GM18505 (cell line): ENCODE measurements around the gene KRTAP2-4.
"Not testable (repeated sequence)": the region's sequence is repeated elsewhere in the genome, so short reads cannot be mapped to it uniquely, and the experiment has no call there.

ENCODE experiments used
- ATAC-seq: cut with Tn5 transposase; IDR thresholded peaks from one replicate; pipeline ENCODE4 v1.9.1; 2021; ENCODE audit not compliant: unreplicated experiment
- POLR2A ChIP-seq: IDR thresholded peaks from 4 replicates; pipeline ENCODE4 v1.6.1; 2011; ENCODE audit warnings: borderline replicate concordance; ENCODE audit not compliant: insufficient read depth, insufficient read length; ENCODE audit errors: extremely low read depth

The KRTAP2-4 gene

GRCh38 chr17:41082626-41083025 is 16.9 kb upstream of the KRTAP2-4 start:
- no peak for ATAC-seq
- no peak for TF ChIP-seq POLR2A

GRCh38 chr17:41076788-41077187 is 11.1 kb upstream of the KRTAP2-4 start:
- no peak for TF ChIP-seq POLR2A
- ATAC-seq = no peak

GRCh38 chr17:41073676-41074075 is 8.0 kb upstream of the KRTAP2-4 start:
- TF ChIP-seq POLR2A = no peak
- ATAC-seq = no peak

- no peak for TF ChIP-seq POLR2A
- no peak for ATAC-seq
These were observed 6.1 kb upstream of the KRTAP2-4 start for GRCh38 chr17:41071606-41072360.

- ATAC-seq = no peak
- TF ChIP-seq POLR2A = no peak
These were observed 3.4 kb upstream of the KRTAP2-4 start for GRCh38 chr17:41069031-41069430.

- ATAC-seq = no peak
These were observed 1.6 kb upstream of the KRTAP2-4 start for GRCh38 chr17:41067281-41067680.

GRCh38 chr17:41065016-41065689 is 526 bp downstream of the KRTAP2-4 start:
- ATAC-seq = not testable (repeated sequence)

More at GRCh38 chr17:41067281-41067680, 1.6 kb upstream of the KRTAP2-4 start:
- TF ChIP-seq POLR2A = no peak

GRCh38 chr17:41064301-41064700 is 1.4 kb downstream of the KRTAP2-4 start:
- ATAC-seq = no peak
- TF ChIP-seq POLR2A = no peak

- no peak for TF ChIP-seq POLR2A
- ATAC-seq = no peak
These were observed 2.2 kb downstream of the KRTAP2-4 start for GRCh38 chr17:41063449-41063848.

GRCh38 chr17:41061964-41062363 is 3.7 kb downstream of the KRTAP2-4 start:
- no peak for TF ChIP-seq POLR2A
- ATAC-seq = no peak

GRCh38 chr17:41060052-41060604 is 5.6 kb downstream of the KRTAP2-4 start, which contains the start of gene KRTAP2-3:
Gene KRTAP2-3 (minus strand): TSS chr17:41060114. CDS start chr17:41060050, 64 bp downstream.
- TF ChIP-seq POLR2A = no peak

GRCh38 chr17:41059276-41060051 is 6.2 kb downstream of the KRTAP2-4 start:
- not testable (repeated sequence) for ATAC-seq

More at GRCh38 chr17:41060052-41060604, 5.6 kb downstream of the KRTAP2-4 start, which contains the start of gene KRTAP2-3:
- ATAC-seq = no peak

GRCh38 chr17:41058741-41059140 is 6.9 kb downstream of the KRTAP2-4 start:
- no peak for TF ChIP-seq POLR2A
- no peak for ATAC-seq
